Measurements from ENCODE around the gene FANCD2.

The FANCD2 gene

GRCh38 chr3:10021856-10022775, 4.1 kb upstream of the FANCD2 start:
- Histone ChIP-seq H3K4me3 (replicated peaks; ENCODE audit: insufficient read depth, low read length) (no peak overlapping the region), H3K27ac (replicated peaks) (no peak overlapping the region), H3K27me3 (ENCODE audit: insufficient read depth, poor library complexity, severe bottlenecking) (no peaks in the 10 kb centered on the region)
- DNase-seq (ENCODE audit: low read depth in 1 of 2, low spot score in 1 of 2) = no peak
- TF ChIP-seq SPI1 (IDR thresholded peaks at IDR 0.05; ENCODE audit: borderline replicate concordance, low read depth) = no peak
- no peak for TF ChIP-seq REST (IDR thresholded peaks at IDR 0.05; ENCODE audit: insufficient replicate concordance, low read depth)
- no peak for TF ChIP-seq CTCF (IDR thresholded peaks at IDR 0.05; ENCODE audit: insufficient read depth, low read length)
- no peak for TF ChIP-seq GABPA (IDR thresholded peaks at IDR 0.05; ENCODE audit: low read depth)
- no peak for TF ChIP-seq POLR2AphosphoS5 (IDR thresholded peaks at IDR 0.05; ENCODE audit: low read depth)

GRCh38 chr3:10023587-10024310, 2.5 kb upstream of the FANCD2 start:
- Histone ChIP-seq H3K27me3 (ENCODE audit: insufficient read depth, poor library complexity, severe bottlenecking) (no peaks in the 10 kb centered on the region), H3K4me3 (replicated peaks; ENCODE audit: insufficient read depth, low read length) (no peak overlapping the region), H3K27ac (replicated peaks) (no peak overlapping the region)
- TF ChIP-seq POLR2AphosphoS5 (IDR thresholded peaks at IDR 0.05; ENCODE audit: low read depth) (no peak), SPI1 (IDR thresholded peaks at IDR 0.05; ENCODE audit: borderline replicate concordance, low read depth) (no peak), REST (IDR thresholded peaks at IDR 0.05; ENCODE audit: insufficient replicate concordance, low read depth) (no peak), GABPA (IDR thresholded peaks at IDR 0.05; ENCODE audit: low read depth) (no peak), CTCF (IDR thresholded peaks at IDR 0.05; ENCODE audit: insufficient read depth, low read length) (no peak)
- DNase-seq (ENCODE audit: low read depth in 1 of 2, low spot score in 1 of 2) = peak in 1 of 2 experiments; percentile 48

GRCh38 chr3:10025205-10026083, 793 bp upstream of the FANCD2 start:
- TF ChIP-seq GABPA (IDR thresholded peaks at IDR 0.05; ENCODE audit: low read depth) (no peak), POLR2AphosphoS5 (IDR thresholded peaks at IDR 0.05; ENCODE audit: low read depth) (no peak), CTCF (IDR thresholded peaks at IDR 0.05; ENCODE audit: insufficient read depth, low read length) (no peak), SPI1 (IDR thresholded peaks at IDR 0.05; ENCODE audit: borderline replicate concordance, low read depth) (no peak), REST (IDR thresholded peaks at IDR 0.05; ENCODE audit: insufficient replicate concordance, low read depth) (no peak)
- DNase-seq (ENCODE audit: low read depth in 1 of 2, low spot score in 1 of 2) = no peak
- Histone ChIP-seq H3K4me3 (replicated peaks; ENCODE audit: insufficient read depth, low read length) (peak overlapping the region; percentile 70), H3K27me3 (ENCODE audit: insufficient read depth, poor library complexity, severe bottlenecking) (no peaks in the 10 kb centered on the region), H3K27ac (replicated peaks) (peak overlapping the region; percentile 90)
